ENCODE measurements around the gene TSPEAR.
"Not testable (repeated sequence)": the region's sequence is repeated elsewhere in the genome, so short reads cannot be mapped to it uniquely, and the experiment has no call there.

Gene TSPEAR

GRCh38 chr21:44636209-44637017, 75.0 kb downstream of the TSPEAR start:
- no peak overlapping the region for H3K4me3 ChIP-seq (replicated peaks; ENCODE audit: low read depth, low read length)
- no peak for DNase-seq (ENCODE audit: extremely low read depth, low read depth)
- no peak for TF ChIP-seq CTCF (IDR thresholded peaks at IDR 0.05; ENCODE audit: low read depth, low read length, missing control alignments)

GRCh38 chr21:44632067-44632466, 79.3 kb downstream of the TSPEAR start:
- no peak for TF ChIP-seq CTCF (IDR thresholded peaks at IDR 0.05; ENCODE audit: low read depth, low read length, missing control alignments)

GRCh38 chr21:44630440-44630839, 80.9 kb downstream of the TSPEAR start:
- H3K4me3 ChIP-seq (replicated peaks; ENCODE audit: low read depth, low read length), result no peak overlapping the region
- TF ChIP-seq CTCF (IDR thresholded peaks at IDR 0.05; ENCODE audit: low read depth, low read length, missing control alignments), result no peak
- DNase-seq (ENCODE audit: extremely low read depth, low read depth), result no peak

More at GRCh38 chr21:44632067-44632466, 79.3 kb downstream of the TSPEAR start:
- no peak for DNase-seq (ENCODE audit: extremely low read depth, low read depth)
- H3K4me3 ChIP-seq (replicated peaks; ENCODE audit: low read depth, low read length), result no peak overlapping the region

- no peak overlapping the region for H3K4me3 ChIP-seq (replicated peaks; ENCODE audit: low read depth, low read length)
- no peak for TF ChIP-seq CTCF (IDR thresholded peaks at IDR 0.05; ENCODE audit: low read depth, low read length, missing control alignments)
- no peak for DNase-seq (ENCODE audit: extremely low read depth, low read depth)
Measured at GRCh38 chr21:44628707-44629391, 82.5 kb downstream of the TSPEAR start.

GRCh38 chr21:44627831-44628233, 83.5 kb downstream of the TSPEAR start:
- DNase-seq (ENCODE audit: extremely low read depth, low read depth); H3K4me3 ChIP-seq (replicated peaks; ENCODE audit: low read depth, low read length): not testable (repeated sequence)

GRCh38 chr21:44627181-44627822, 84.1 kb downstream of the TSPEAR start:
- DNase-seq (ENCODE audit: extremely low read depth, low read depth), result not testable (repeated sequence)

GRCh38 chr21:44626673-44627143, 84.7 kb downstream of the TSPEAR start, which contains the start of gene KRTAP10-9:
KRTAP10-9 (plus strand) TSS chr21:44627093; CDS start chr21:44627172, 79 bp downstream.
- no peak for DNase-seq (ENCODE audit: extremely low read depth, low read depth)
- no peak within 1 kb of the TSS for H3K4me3 ChIP-seq (replicated peaks; ENCODE audit: low read depth, low read length)
- TF ChIP-seq CTCF (IDR thresholded peaks at IDR 0.05; ENCODE audit: low read depth, low read length, missing control alignments), result no peak

More at GRCh38 chr21:44627181-44627822, 84.1 kb downstream of the TSPEAR start:
- not testable (repeated sequence) for H3K4me3 ChIP-seq (replicated peaks; ENCODE audit: low read depth, low read length)
